NCI-H1417 treated with DMSO at 0.1 percent for 48 hours (cell line): ENCODE data around the gene GSPT1.
"Not testable (repeated sequence)": the region's sequence is repeated elsewhere in the genome, so short reads cannot be mapped to it uniquely, and the experiment has no call there.

Source experiments
- DNase-seq: peaks from one replicate; lab custom pipeline; 2025; lab: John Stamatoyannopoulos, UW

Gene GSPT1

DNA sequence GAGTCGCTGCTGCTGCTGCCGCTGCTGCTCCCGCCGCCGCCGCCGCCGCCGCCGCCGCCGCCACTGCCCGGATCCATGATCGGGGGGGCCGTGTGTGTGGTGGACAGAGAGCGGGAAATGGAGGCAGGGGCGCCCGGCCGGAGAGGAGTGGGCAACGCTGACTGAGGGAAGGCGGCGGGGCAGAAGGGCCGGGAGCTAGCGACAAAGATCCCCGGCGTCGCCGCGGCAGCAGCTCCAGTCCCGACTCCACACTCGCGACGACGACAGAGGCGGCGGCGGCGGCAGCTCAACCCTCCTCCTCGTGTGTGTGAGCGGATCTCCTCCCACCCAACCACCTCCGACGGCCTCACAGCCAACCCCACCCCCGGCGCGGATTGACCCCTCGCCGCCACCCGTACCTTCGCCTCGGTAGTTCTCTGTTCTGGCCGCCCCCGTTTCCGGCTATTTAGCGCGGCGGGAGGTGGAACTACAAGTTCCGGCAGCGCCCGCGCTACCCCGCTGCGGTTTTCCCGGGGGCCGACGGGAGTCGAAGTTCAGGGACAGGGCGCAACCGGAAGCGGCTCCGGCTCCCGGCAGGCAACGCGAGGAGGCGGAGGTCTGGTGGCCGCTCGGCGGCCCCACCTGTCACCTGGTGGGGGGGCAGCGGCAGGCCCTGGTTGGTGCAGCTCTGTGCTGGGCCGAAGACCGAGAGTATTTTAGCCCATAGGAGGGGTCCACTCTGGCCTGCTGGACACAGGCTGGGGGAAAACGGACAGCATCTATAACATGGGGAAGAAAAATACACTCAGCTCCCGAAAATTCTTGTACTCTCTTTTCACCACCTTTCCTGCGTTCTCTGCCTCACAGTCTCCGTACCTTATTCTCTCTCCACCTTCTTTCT is at the start of gene GSPT1:
TSS of gene GSPT1 (minus strand) at position 313 of the 880 bp plus-strand sequence. CDS start at position 77, 236 bp downstream.
- peak; percentile 91 for DNase-seq

- no peak for DNase-seq
These were observed 49.2 kb upstream of the GSPT1 start, which contains the start of gene TNFRSF17 for GRCh38 chr16:11964761-11965551. TNFRSF17 (plus strand) TSS chr16:11965210; CDS start chr16:11965325, 115 bp downstream.

DNA sequence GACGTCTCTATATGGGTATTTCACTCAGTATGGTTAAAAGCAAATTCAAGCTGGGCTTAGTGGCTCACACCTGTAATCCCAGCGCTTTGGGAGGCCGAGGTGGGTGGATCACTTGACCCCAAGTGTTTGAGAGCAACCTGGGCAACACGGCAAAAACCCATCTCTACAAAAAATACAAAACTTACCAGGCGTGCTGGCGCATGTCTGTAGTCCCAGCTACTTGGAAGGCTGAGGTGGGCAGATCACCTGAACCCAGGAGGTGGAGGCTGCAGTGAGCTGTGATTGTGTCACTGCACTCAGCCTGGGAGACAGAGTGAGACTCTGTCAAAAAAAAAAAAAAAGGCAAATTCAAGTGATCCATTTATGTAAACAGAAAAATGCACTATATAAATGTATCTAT is 48.0 kb upstream of the GSPT1 start:
- no peak for DNase-seq

DNA sequence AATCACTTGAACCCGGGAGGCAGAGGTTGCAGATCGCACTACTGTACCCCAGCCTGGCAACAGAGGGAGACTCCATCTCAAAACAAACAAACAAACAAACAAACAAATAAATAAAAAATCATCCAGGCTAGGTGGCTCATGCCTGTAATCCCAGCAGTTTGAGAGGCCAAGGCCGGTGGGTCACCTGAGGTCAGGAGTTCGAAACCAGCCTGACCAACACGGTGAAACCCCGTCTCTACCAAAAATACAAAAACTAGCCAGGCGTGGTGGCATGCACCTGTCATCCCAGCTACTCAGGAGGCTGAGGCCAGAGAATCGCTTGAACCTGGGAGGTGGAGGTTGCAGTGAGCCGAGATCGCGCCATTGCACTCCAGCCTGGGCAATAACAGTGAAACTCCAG is 47.2 kb upstream of the GSPT1 start:
- not testable (repeated sequence) for DNase-seq

GRCh38 chr16:11962457-11962856 is 46.7 kb upstream of the GSPT1 start:
- DNase-seq = not testable (repeated sequence)

GRCh38 chr16:11957591-11958395 is 42.0 kb upstream of the GSPT1 start:
- no peak for DNase-seq

DNA sequence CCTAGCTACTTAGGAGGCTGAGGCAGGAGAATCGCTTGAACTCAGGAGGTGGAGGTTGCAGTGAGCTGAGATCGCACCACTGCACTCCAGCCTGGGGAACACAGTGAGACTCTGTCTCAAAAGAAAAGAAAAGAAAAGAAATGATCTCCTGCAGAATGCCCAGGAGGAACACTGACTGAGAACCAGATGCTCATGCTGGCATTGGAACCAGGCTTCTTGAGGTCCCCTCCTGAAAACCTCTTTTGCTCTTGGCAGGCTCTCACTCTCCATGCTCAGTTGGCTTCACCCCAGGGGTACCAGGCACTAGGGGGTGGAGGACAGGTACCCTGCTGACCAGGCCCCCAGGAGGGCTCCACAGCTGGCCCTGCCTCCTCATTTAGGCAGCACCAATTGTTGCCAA is 40.8 kb upstream of the GSPT1 start:
- DNase-seq = no peak

DNA sequence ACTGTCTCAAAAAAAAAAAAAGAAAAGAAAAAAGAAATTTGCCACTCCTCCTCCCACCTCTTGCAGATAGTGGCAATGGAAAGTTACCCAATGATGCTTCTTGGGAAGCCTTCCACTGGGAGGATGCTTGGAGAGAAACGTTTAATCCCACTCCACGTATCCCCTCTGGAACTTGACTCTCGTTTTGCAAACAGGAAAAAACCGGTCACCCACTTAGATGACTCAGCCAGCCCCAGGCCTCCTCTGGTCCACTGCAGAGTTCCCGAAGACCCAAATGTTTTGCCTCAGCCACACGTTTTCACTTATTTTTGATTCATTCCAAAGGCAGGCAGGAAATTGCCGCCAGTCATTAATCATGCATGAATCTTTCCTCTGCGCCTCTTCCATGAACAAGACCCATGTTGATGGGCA is 40.0 kb upstream of the GSPT1 start:
- no peak for DNase-seq

DNA sequence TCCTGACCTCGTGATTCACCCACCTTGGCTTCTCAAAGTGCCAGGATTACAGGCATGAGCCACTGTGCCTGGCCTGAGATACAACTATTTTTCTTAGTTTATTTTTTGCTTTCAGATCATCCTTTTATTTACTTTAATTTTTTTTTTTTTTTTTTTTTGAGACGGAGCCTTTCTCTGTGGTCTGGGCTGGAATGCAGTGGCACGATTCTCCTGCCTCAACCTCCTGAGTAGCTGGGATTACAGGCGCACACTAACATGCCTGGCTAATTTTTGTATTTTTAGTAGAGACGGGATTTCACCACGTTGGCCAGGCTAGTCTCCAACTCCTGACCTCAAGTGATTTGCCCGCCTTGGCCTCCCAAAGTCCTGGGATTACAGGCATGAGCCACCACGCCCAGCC is 37.8 kb upstream of the GSPT1 start:
- not testable (repeated sequence) for DNase-seq

GRCh38 chr16:11950388-11950787 is 34.6 kb upstream of the GSPT1 start:
- no peak for DNase-seq

- no peak for DNase-seq
These were observed 33.8 kb upstream of the GSPT1 start for GRCh38 chr16:11949527-11949926.

DNA sequence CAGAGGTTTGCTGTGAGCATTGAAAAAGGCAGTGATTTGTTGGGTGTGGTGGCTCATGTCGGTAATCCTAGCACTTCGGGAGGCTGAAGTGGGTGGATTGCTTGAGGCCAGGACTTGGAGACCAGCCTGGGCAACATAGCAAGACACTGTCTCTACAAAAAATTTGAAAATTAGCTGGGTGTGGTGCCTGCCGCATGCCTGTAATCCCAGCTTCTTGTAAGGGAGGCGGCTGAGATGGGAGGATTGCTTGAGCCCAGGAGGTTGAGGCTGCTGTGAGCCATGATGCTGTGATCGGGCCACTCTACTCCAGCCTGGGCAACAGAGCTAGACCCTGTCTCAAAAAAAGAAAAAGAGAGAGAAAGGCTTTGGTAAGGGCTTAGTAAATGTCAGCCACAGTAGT is 33.1 kb upstream of the GSPT1 start:
- DNase-seq = no peak

DNA sequence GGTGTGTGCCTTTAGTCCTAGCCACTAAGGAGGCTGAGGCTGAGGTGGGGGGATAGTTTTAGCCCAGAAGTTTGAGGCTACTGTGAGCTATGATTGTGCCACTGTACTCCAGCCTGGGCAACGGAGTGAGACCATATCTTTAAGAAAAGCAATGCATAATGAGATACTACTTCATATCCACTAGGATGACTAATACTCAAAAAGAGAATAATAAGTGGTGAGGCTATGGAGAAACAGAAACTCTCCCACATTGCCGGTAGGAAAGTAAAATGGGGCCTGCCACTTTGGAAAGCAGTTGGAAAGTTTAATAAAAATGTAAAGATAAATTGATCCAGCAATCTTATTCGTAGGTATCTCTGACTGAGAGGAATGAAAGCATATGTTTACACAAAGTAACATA is 30.7 kb upstream of the GSPT1 start:
- DNase-seq = no peak

- DNase-seq = not testable (repeated sequence)
These were observed 26.2 kb upstream of the GSPT1 start, which contains the start of gene NPIPB2 for GRCh38 chr16:11941945-11942344. NPIPB2 (minus strand) TSS chr16:11942045; CDS start chr16:11942045, 0 bp downstream.

DNA sequence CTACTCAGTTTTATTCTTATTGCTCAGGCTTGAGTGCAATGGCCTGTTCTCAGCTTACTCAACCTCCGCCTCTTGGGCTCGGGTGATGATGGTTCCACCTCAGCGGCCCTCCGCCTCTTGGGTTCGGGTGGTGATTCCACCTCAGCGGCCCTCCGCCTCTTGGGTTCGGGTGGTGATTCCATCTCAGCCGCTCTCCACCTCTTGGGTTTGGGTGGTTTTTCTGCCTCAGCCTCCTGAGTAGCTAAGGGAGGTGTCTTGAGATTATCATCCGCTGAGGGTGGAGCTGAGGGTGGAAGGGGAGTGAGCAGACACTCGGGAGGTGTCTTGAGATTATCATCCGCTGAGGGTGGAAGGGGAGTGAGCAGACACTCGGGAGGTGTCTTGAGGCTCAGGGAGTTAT is 11.6 kb upstream of the GSPT1 start:
- not testable (repeated sequence) for DNase-seq

DNA sequence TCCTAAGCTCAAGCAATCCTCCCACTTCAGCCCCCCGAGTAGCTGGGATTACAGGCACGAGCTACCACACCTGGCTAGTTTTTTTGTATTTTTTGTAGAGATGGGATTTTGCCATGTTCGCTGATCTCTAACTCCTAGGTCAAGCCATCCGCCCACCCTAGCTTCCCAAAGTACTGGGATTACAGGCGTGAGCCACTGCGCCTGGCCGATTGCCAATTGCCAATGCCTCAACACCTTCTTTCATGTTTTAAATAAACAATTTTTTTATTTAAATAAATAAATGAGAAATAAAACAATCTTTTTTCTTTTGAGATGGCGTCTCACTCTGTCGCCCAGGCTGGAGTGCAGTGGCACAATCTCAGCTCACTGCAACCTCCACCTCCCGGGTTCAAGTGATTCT is 8.3 kb upstream of the GSPT1 start:
- DNase-seq = not testable (repeated sequence)

DNA sequence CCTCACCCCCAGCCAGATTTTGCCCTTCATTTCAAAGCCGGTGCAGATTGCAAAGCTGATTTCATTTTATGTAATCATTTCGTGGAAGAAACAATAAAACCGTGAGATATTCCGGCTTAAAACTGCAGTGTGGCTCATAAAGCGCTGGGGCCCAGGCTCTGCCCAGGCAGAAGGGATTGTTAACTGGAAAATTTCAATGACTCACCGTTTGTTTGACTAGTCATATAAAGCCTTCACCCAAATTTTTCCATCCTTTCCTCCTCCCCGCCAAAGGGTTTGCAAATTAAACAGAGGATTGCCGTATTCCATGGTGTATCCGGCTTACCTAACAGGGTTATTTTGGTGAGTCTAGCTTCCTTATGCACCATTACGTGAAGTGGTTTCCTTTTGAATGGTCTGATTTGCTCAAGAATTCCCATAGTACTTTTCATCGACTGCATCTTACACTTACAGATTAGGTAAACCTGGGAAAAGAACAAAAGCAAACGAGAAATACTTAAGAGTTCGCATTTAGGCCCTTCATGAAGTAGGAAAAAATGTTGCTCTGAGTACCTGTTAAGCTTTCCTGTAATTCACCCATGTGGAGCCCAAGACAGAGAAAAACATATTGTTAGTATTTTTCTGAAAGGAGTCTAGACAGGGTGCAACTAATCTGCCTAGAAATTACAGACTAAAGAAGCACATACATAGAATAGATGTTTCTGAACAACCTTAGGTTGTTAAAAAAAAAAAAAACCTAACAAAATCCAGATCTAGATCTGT is 949 bp upstream of the GSPT1 start:
- DNase-seq = no peak

- no peak for DNase-seq
These were observed 577 bp downstream of the GSPT1 start for GRCh38 chr16:11915114-11915643.

GRCh38 chr16:11914210-11915113 is 1.3 kb downstream of the GSPT1 start:
- no peak for DNase-seq
